ENCODE measurements around the gene ETV3L.
"Not testable (repeated sequence)": the region's sequence is repeated elsewhere in the genome, so short reads cannot be mapped to it uniquely, and the experiment has no call there.

Gene ETV3L

GRCh38 chr1:157073944-157074685 lies 25.5 kb downstream of the ETV3L start (continued):
- TF ChIP-seq ZSCAN18 (tag by site-specific recombination; IDR thresholded peaks at IDR 0.05) (no peak), ZNF530 (tag by site-specific recombination; IDR thresholded peaks at IDR 0.05; ENCODE audit: low read depth) (no peak), ZNF214 (tag by site-specific recombination; IDR thresholded peaks at IDR 0.05; ENCODE audit: borderline replicate concordance) (no peak), MZF1 (tag by site-specific recombination; IDR thresholded peaks at IDR 0.05; ENCODE audit: borderline replicate concordance) (no peak), ZNF302 (tag by site-specific recombination; IDR thresholded peaks at IDR 0.05; ENCODE audit: low read depth) (no peak), ZNF433 (tag by site-specific recombination; IDR thresholded peaks at IDR 0.05; ENCODE audit: low read depth) (no peak), ZNF175 (tag by site-specific recombination; IDR thresholded peaks at IDR 0.05) (no peak)

GRCh38 chr1:157069601-157070000 lies 30.0 kb downstream of the ETV3L start:
- POLR2A ChIA-PET = no interaction called here

GRCh38 chr1:157059241-157059640 lies 40.4 kb downstream of the ETV3L start:
- H3K4me3 ChIP-seq (ENCODE audit: low read depth, low read length); H3K36me3 ChIP-seq (ENCODE audit: control insufficient read depth in 2 of 2, insufficient read depth in 1 of 2, low read length in 2 of 2); H3K9me3 ChIP-seq (ENCODE audit: control insufficient read depth, insufficient read depth, low read depth, low read length); POLR2A ChIA-PET; H3K27ac ChIP-seq (ENCODE audit: extremely low read depth, low read depth, low read length); H3K4me1 ChIP-seq (ENCODE audit: control insufficient read depth, insufficient read depth, low read length): not testable (repeated sequence)
- CTCF ChIA-PET = interaction anchor here (0.7 kb wide), 1 partner anchor 8 kb away, joined by 3 read pairs; no protein-coding TSS in a partner anchor

More at GRCh38 chr1:157069601-157070000, 30.0 kb downstream of the ETV3L start:
- Histone ChIP-seq H3K27ac (ENCODE audit: extremely low read depth, low read depth, low read length) (no peak overlapping the region), H3K36me3 (ENCODE audit: control insufficient read depth in 2 of 2, insufficient read depth in 1 of 2, low read length in 2 of 2) (no peaks in the 10 kb centered on the region), H3K4me3 (ENCODE audit: low read depth, low read length) (no peak overlapping the region), H3K9me3 (ENCODE audit: control insufficient read depth, insufficient read depth, low read depth, low read length) (no peaks in the 10 kb centered on the region), H3K4me1 (ENCODE audit: control insufficient read depth, insufficient read depth, low read length) (no peaks in the 10 kb centered on the region)
- TF ChIP-seq ZIC2 (tag by site-specific recombination; IDR thresholded peaks at IDR 0.05) (peak; percentile 85), ZNF555 (tag by site-specific recombination; conservative IDR thresholded peaks at IDR 0.05) (no peak), ZNF610 (tag by site-specific recombination; IDR thresholded peaks at IDR 0.05; ENCODE audit: borderline replicate concordance) (no peak), ZNF677 (tag by site-specific recombination; IDR thresholded peaks at IDR 0.05) (no peak)
- CTCF ChIA-PET = interaction anchor here (0.6 to 0.8 kb wide), 4 partner anchors 41 to 159 kb away, joined by 3 to 4 read pairs (median 4); no protein-coding TSS in a partner anchor

- ChIA-PET POLR2A (no interaction called here), CTCF (no interaction called here)
- TF ChIP-seq ZNF514 (tag by site-specific recombination; IDR thresholded peaks at IDR 0.05) (no peak), ZBTB10 (tag by site-specific recombination; IDR thresholded peaks at IDR 0.05) (no peak), ZNF623 (tag by site-specific recombination; IDR thresholded peaks at IDR 0.05) (no peak)
- Histone ChIP-seq H3K4me3 (ENCODE audit: low read depth, low read length) (no peak overlapping the region), H3K4me1 (ENCODE audit: control insufficient read depth, insufficient read depth, low read length) (no peaks in the 10 kb centered on the region), H3K36me3 (ENCODE audit: control insufficient read depth in 2 of 2, insufficient read depth in 1 of 2, low read length in 2 of 2) (no peaks in the 10 kb centered on the region), H3K9me3 (ENCODE audit: control insufficient read depth, insufficient read depth, low read depth, low read length) (no peaks in the 10 kb centered on the region), H3K27ac (ENCODE audit: extremely low read depth, low read depth, low read length) (no peak overlapping the region)
These were observed 43.3 kb downstream of the ETV3L start for GRCh38 chr1:157056269-157056668.

GRCh38 chr1:157055729-157056128 lies 43.9 kb downstream of the ETV3L start:
- CTCF ChIA-PET; POLR2A ChIA-PET; H3K4me1 ChIP-seq (ENCODE audit: control insufficient read depth, insufficient read depth, low read length); H3K9me3 ChIP-seq (ENCODE audit: control insufficient read depth, insufficient read depth, low read depth, low read length); H3K4me3 ChIP-seq (ENCODE audit: low read depth, low read length); H3K27ac ChIP-seq (ENCODE audit: extremely low read depth, low read depth, low read length); H3K36me3 ChIP-seq (ENCODE audit: control insufficient read depth in 2 of 2, insufficient read depth in 1 of 2, low read length in 2 of 2): not testable (repeated sequence)

All from HEK293 (cell line).